ENCODE results near the gene NELL1. TPM values are rescaled to one million over a fixed set of nuclear protein-coding genes. Genes with fewer than 3 reads are reported as not detected.

NELL1 gene
- total RNA-seq, 1 experiment from 2014 or later = 0.22 TPM

- no peak overlapping the region for H2AFZ ChIP-seq (ENCODE audit: low read length)
- no peaks in the 10 kb centered on the region for H4K20me1 ChIP-seq (ENCODE audit: control insufficient read depth, insufficient read depth, insufficient read length)
- no peak overlapping the region for H3K4me3 Mint-ChIP-seq
- H3K27ac Mint-ChIP-seq = no peak overlapping the region
- no peaks in the 10 kb centered on the region for H3K4me1 Mint-ChIP-seq
- no peak overlapping the region for H3T11ph ChIP-seq (ENCODE audit: low read length)
- no peaks in the 10 kb centered on the region for H3K79me1 ChIP-seq (ENCODE audit: insufficient read depth, low read depth, low read length, poor library complexity, severe bottlenecking)
- no peak overlapping the region for H4K8ac ChIP-seq (replicated peaks; ENCODE audit: insufficient read length, low read depth, low read length)
- no peaks in the 10 kb centered on the region for H3K27me3 ChIP-seq (ENCODE audit: insufficient read depth, low read length)
- no peak overlapping the region for H2BK12ac ChIP-seq (ENCODE audit: insufficient read length, low read depth, low read length)
- no peak overlapping the region for H3K27ac ChIP-seq (ENCODE audit: insufficient read length, low read depth, low read length)
- no CpG with 5 or more reads among the region's 2 CpGs for WGBS (ENCODE audit: extremely low coverage, insufficient read length, low lambda C conversion rate)
- peaks cover 3 to 6% of the 10 kb centered on the region in 2 experiments; a peak in 2 of 5 replicates for H3K9me3 Mint-ChIP-seq
- no peak overlapping the region for H3K23ac ChIP-seq (ENCODE audit: insufficient read length, low read depth, low read length)
- DNase-seq = no peak
- H2BK120ac ChIP-seq (ENCODE audit: low read depth, low read length, poor library complexity, severe bottlenecking) = no peak overlapping the region
- H3K27me3 Mint-ChIP-seq (ENCODE audit: low read depth) = no peaks in the 10 kb centered on the region
- no peaks in the 10 kb centered on the region for H3K4me1 ChIP-seq (ENCODE audit: insufficient read depth, low read length)
- H3K4me2 ChIP-seq (ENCODE audit: insufficient read depth, insufficient read length, low read length) = no peak overlapping the region
- H3K4ac ChIP-seq (ENCODE audit: low read depth, low read length) = no peak overlapping the region
- no peak overlapping the region for H2BK5ac ChIP-seq (ENCODE audit: insufficient read length, low read length)
- H3K36me3 Mint-ChIP-seq (ENCODE audit: insufficient read depth in 1 of 3, low read depth in 3 of 3) = peaks cover 0 to 5% (median 0%) of the 10 kb centered on the region in 3 experiments; a peak in 1 of 7 replicates
- H2BK20ac ChIP-seq (ENCODE audit: low read depth, low read length, poor library complexity, severe bottlenecking) = no peak overlapping the region
- no peak for TF ChIP-seq CTCF (conservative IDR thresholded peaks at IDR 0.05)
- H2AK5ac ChIP-seq (ENCODE audit: insufficient read length, low read length) = no peak overlapping the region
- H3K23me2 ChIP-seq (ENCODE audit: insufficient read length, low read depth, low read length, poor library complexity, severe bottlenecking) = no peaks in the 10 kb centered on the region
- no peak overlapping the region for H3K18ac ChIP-seq (ENCODE audit: insufficient read length, low read depth, low read length)
- no peaks in the 10 kb centered on the region for H3K79me2 ChIP-seq (ENCODE audit: insufficient read depth, low read length)
- no peak overlapping the region for H3K14ac ChIP-seq (ENCODE audit: insufficient read depth, low read length)
- H4K91ac ChIP-seq (ENCODE audit: insufficient read length, low read depth, low read length) = no peak overlapping the region
- H2BK15ac ChIP-seq (ENCODE audit: low read depth, low read length) = no peak overlapping the region
- no peak overlapping the region for H4K5ac ChIP-seq (ENCODE audit: insufficient read length, low read depth, low read length)
- H3K9ac ChIP-seq (ENCODE audit: extremely low read depth, insufficient read length, low read length) = no peak overlapping the region
- H3K56ac ChIP-seq (ENCODE audit: insufficient read length, low read depth, low read length) = no peak overlapping the region
- no peaks in the 10 kb centered on the region for H3K9me3 ChIP-seq (ENCODE audit: control insufficient read depth, low read depth, low read length)
These were observed 368.5 kb downstream of the NELL1 start for GRCh38 chr11:21037850-21038249.

All from H9 (cell line).